Lower leg skin (tissue), 3 donors: ENCODE results near the gene RCCD1.

Experiments used
- CTCF ChIP-seq, 3 donors: fragments of 450-650 bp; IDR thresholded peaks; one replicate each; pipeline ENCODE4 v1.5.1; 2016; ENCODE audit warnings: antibody characterized with exemption in 3 of 3, mild to moderate bottlenecking in 3 of 3, moderate library complexity in 2 of 3
- POLR2A ChIP-seq, 2 donors: fragments of 450-650 bp; IDR thresholded peaks; one replicate each; pipeline ENCODE4 v1.6.1; 2016 to 2017; ENCODE audit warnings: antibody characterized with exemption in 2 of 2, mild to moderate bottlenecking in 1 of 2, moderate library complexity in 1 of 2

DNA sequence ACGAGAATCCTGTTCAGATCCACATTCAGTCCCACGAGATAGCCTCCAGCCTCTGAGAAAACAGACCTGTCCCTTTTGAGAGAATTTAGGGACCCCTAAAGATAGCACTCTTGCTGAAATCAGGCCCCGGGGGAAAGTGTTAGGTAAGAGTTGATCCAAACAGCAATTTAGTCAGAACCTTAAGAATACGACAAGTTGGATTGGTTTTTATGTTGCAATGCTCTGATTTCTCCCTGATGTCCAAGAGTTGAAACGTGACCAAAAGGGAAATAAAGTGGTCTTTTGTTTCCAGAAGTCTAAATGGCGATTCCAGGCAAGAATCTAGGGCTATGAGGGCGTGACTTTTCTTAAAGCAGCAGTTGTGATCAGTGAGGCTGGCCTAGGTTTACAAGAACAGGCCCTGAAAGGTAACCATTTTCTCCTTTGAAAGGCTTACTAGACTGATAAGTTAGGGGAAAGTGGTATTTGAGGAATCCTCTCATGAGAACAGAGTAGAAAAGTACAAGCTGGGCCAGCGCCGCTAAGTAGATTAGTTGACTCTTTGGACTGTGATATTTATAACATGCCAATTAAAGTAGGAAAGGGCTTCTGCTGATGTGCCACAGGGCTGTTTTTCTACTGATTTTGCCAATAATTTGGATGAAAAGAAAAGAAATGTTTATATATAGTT, 46.7 kb upstream of the RCCD1 start:
- TF ChIP-seq CTCF (IDR thresholded peaks at IDR 0.05) (no peak), POLR2A (IDR thresholded peaks at IDR 0.05) (no peak)
